HCT116 (cell line): ENCODE results near the gene TARS3. TPM values are rescaled to one million over a fixed set of nuclear protein-coding genes. Genes with fewer than 3 reads are reported as not detected.

Experiments
- ATAC-seq: fragments of 200-7000 bp; cut with Tn5 transposase; 2 replicates; pipeline ENCODE4 v1.9.1; 2020; ENCODE audit warnings: mild to moderate bottlenecking, moderate library complexity
- BruUV-seq: library from RNA; stranded (reverse); fragments of 400-500 nt; replicated peaks from 2 replicates; lab custom pipeline; 2021; lab: Mats Ljungman, UMichigan
- CTCF ChIA-PET: fragments of 300-600 bp; sonication (Branson Sonifier 250); formaldehyde crosslinking; loops from one replicate; lab custom pipeline; 2021; ENCODE audit warnings: antibody characterized with exemption; lab: Charles Lee
- POLR2A ChIA-PET: fragments of 300-600, 350-600 bp; sonication (Branson Sonifier 250); formaldehyde crosslinking; loops from one replicate; lab custom pipeline; 2021; ENCODE audit warnings: antibody characterized with exemption; lab: Charles Lee
- RAD21 ChIA-PET, 2 experiments: fragments of 300-600 bp; sonication (Branson Sonifier 250); formaldehyde crosslinking; loops; one replicate each; lab custom pipeline; 2023; ENCODE audit warnings: low total read pairs in 2 of 2; ENCODE audit not compliant: uncharacterized antibody in 2 of 2, unreplicated experiment in 2 of 2, low non-redundant PET in 1 of 2; lab: Charles Lee
- DNase-seq: peaks from one replicate; pipeline ENCODE4 v3.0.0-alpha.2; 2010; ENCODE audit warnings: low read depth, low spot score
- H2AFZ ChIP-seq: fragments of 200-600 bp; shearing (Covaris generic), sonication (generic); 2 replicates; pipeline ENCODE4 v1.6.1; 2017; ENCODE audit warnings: low read depth, mixed run types, mixed read lengths, antibody characterized with exemption, low read length; ENCODE audit not compliant: poor library complexity, severe bottlenecking
- H3K27ac ChIP-seq: 2 replicates; pipeline ENCODE4 v1.5.1; 2012; ENCODE audit warnings: low read depth, low read length
- H3K27me3 ChIP-seq: fragments of 200-600 bp; sonication (generic); 2 replicates; pipeline ENCODE4 v1.6.1; 2016; ENCODE audit warnings: mixed run types, low read length, mixed read lengths; ENCODE audit not compliant: insufficient read depth
- H3K36me3 ChIP-seq, 2 experiments: fragments of 200-500 bp in 1 of 2; fragments of 200-600 bp in 1 of 2; sonication (Bioruptor generic) in 1 of 2; sonication (generic) in 1 of 2; 2 replicates each; pipeline versions ENCODE4 v1.5.1 to v1.6.1; 2014 to 2016; ENCODE audit warnings: low read length in 2 of 2, inconsistent platforms in 1 of 2, mixed read lengths in 1 of 2, mixed run types in 1 of 2; ENCODE audit not compliant: insufficient read depth in 2 of 2, control insufficient read depth in 1 of 2
- H3K4me1 ChIP-seq, 2 experiments: fragments of 200-600 bp in 1 of 2; sonication (generic) in 1 of 2; 2 replicates each; pipeline versions ENCODE4 v1.5.1 to v1.6.1; 2012 to 2017; ENCODE audit warnings: low read length in 2 of 2, inconsistent platforms in 1 of 2, mild to moderate bottlenecking in 1 of 2, mixed read lengths in 1 of 2, mixed run types in 1 of 2, moderate library complexity in 1 of 2; ENCODE audit not compliant: insufficient read depth in 2 of 2, control insufficient read depth in 1 of 2
- H3K4me2 ChIP-seq: fragments of 200-600 bp; sonication (generic); 2 replicates; pipeline ENCODE4 v1.6.1; 2017; ENCODE audit warnings: mixed run types, low read length, mixed read lengths
- H3K4me3 ChIP-seq, 2 experiments: fragments of 200-600 bp in 1 of 2; sonication (generic) in 1 of 2; replicated peaks in 1 of 2; 2 replicates each; pipeline ENCODE4 v1.5.1; 2011 to 2016; ENCODE audit warnings: low read length in 2 of 2, control low read depth in 1 of 2, low read depth in 1 of 2, mild to moderate bottlenecking in 1 of 2, mixed read lengths in 1 of 2, mixed run types in 1 of 2
- H3K79me2 ChIP-seq: fragments of 200-600 bp; sonication (generic); 2 replicates; pipeline ENCODE4 v1.6.1; 2017; ENCODE audit warnings: mild to moderate bottlenecking, mixed run types, low read length, moderate library complexity, mixed read lengths; ENCODE audit not compliant: insufficient read depth
- H3K9ac ChIP-seq: fragments of 200-600 bp; sonication (generic); 2 replicates; pipeline ENCODE4 v1.6.1; 2016; ENCODE audit warnings: low read length, mixed read lengths
- H3K9me2 ChIP-seq: fragments of 200-600 bp; sonication (generic), shearing (Covaris generic); 2 replicates; pipeline ENCODE4 v1.6.1; 2017; ENCODE audit warnings: mixed run types, mild to moderate bottlenecking, moderate library complexity; ENCODE audit not compliant: insufficient read depth
- H3K9me3 ChIP-seq, 2 experiments: fragments of 200-500 bp in 1 of 2; fragments of 200-600 bp in 1 of 2; sonication (Bioruptor generic) in 1 of 2; sonication (generic) in 1 of 2; 2 replicates each; pipeline ENCODE4 v1.6.1; 2014 to 2017; ENCODE audit warnings: low read length in 2 of 2, mixed read lengths in 2 of 2, inconsistent platforms in 1 of 2, low read depth in 1 of 2, mild to moderate bottlenecking in 1 of 2, mixed run types in 1 of 2, moderate library complexity in 1 of 2; ENCODE audit not compliant: control insufficient read depth in 1 of 2, insufficient read depth in 1 of 2
- H4K20me1 ChIP-seq: fragments of 200-600 bp; sonication (generic), shearing (Covaris generic); 2 replicates; pipeline ENCODE4 v1.6.1; 2017; ENCODE audit warnings: mixed run types, mild to moderate bottlenecking, moderate library complexity; ENCODE audit not compliant: insufficient read depth
- CEBPB ChIP-seq: IDR thresholded peaks from 2 replicates; pipeline ENCODE4 v1.6.1; 2012; ENCODE audit warnings: low read depth
- REST ChIP-seq: IDR thresholded peaks from 2 replicates; pipeline ENCODE4 v1.6.1; 2012; ENCODE audit warnings: low read depth
- ZFX ChIP-seq: fragments of 450-650 bp; IDR thresholded peaks from 2 replicates; pipeline ENCODE4 v1.6.1; 2017
- intact Hi-C: fragments of 100-400 bp; cut with micrococcal nuclease; formaldehyde crosslinking; loops from 2 replicates; pipeline ENCODE4 v1.10.0; 2022
- total RNA-seq: library from RNA; stranded (reverse); gene quantifications from one replicate; pipeline ENCODE4 v1.2.1, GENCODE V29; 2021; ENCODE audit not compliant: unreplicated experiment

The TARS3 gene
- total RNA-seq, 1 experiment from 2014 or later, result 11.1 TPM

- TF ChIP-seq REST (no peak), ZFX (no peak)
Observed at GRCh38 chr15:101637038-101637437, 87.2 kb downstream of the TARS3 start (continued).

- POLR2A ChIA-PET, result no interaction called here
Observed at GRCh38 chr15:101635944-101636727, 88.1 kb downstream of the TARS3 start.

More at GRCh38 chr15:101635944-101636727, 88.1 kb downstream of the TARS3 start:
- peaks cover 8% of the 10 kb centered on the region; the same call in 1 of the 2 replicates for H3K79me2 ChIP-seq
- BruUV-seq, result no TSS peak
- H3K36me3 ChIP-seq, result peaks cover 2 to 14% of the 10 kb centered on the region in 2 experiments; a peak in 1 of 4 replicates
- no peak overlapping the region for H3K4me2 ChIP-seq
- ChIA-PET CTCF (no interaction called here), RAD21 (no interaction called here)
- H3K27ac ChIP-seq, result no peak overlapping the region
- H3K9ac ChIP-seq, result no peak overlapping the region
- no peak for TF ChIP-seq ZFX
- no peak for TF ChIP-seq CEBPB
- intact Hi-C loops, result no loop called here
- H3K4me1 ChIP-seq, result peaks cover 0 to 7% of the 10 kb centered on the region in 2 experiments; a peak in 2 of 4 replicates
- ATAC-seq (no peak), DNase-seq (no peak)
- H3K27me3 ChIP-seq, result no peaks in the 10 kb centered on the region
- no peak overlapping the region for H3K4me3 ChIP-seq
- no peaks in the 10 kb centered on the region for H3K9me3 ChIP-seq
- no peaks in the 10 kb centered on the region for H3K9me2 ChIP-seq
- peaks cover 5% of the 10 kb centered on the region; the same call in 1 of the 2 replicates for H4K20me1 ChIP-seq
- no peak overlapping the region for H2AFZ ChIP-seq
